ENCODE measurements around the gene HOXC5. TPM values are rescaled to one million over a fixed set of nuclear protein-coding genes. Genes with fewer than 3 reads are reported as not detected.

HOXC5 gene
- total RNA-seq, 1 experiment from 2014 or later = 0.61 TPM

DNA sequence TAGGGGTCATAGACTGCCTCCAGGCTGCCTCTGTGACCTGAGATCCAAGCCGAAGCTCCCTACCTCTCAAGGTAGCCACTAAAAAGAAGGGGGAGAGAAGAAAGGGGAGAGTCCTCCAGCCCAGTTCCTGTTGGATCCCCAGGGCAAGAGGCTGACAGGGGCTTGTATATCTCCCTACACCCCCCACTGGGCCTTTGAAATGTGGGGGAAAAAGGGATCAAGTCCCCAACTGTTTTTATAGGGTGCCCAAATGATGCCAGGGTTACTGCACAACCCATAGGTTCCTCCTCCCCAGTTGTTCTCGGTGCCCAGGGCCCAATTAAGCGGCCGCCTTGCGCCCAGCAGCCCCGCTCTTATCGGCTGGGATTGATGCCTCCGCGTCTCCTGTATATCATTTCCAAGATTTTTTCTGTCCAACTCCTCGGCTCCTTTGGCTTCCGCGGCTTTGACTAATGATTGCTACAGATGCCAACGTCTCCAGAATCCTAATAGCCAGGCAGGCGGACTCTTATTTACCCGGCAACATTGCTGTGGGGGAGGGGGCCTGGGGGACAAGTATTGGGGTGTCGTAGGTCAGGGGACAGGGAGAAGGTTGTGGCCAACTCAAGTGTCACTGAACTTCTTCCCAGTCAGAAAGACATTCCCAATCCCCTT, 13.1 kb downstream of the HOXC5 start:
- no TSS peak for BruUV-seq (replicated peaks)
- no peaks in the 10 kb centered on the region for H3F3A ChIP-seq (ENCODE audit: insufficient read depth, low read depth)
- no peak for DNase-seq
- ChIA-PET CTCF (no interaction called here), POLR2A (ENCODE audit: unreplicated experiment) (no interaction called here)
- no peak overlapping the region for H2AFZ ChIP-seq
- TF ChIP-seq, protein P1, sequence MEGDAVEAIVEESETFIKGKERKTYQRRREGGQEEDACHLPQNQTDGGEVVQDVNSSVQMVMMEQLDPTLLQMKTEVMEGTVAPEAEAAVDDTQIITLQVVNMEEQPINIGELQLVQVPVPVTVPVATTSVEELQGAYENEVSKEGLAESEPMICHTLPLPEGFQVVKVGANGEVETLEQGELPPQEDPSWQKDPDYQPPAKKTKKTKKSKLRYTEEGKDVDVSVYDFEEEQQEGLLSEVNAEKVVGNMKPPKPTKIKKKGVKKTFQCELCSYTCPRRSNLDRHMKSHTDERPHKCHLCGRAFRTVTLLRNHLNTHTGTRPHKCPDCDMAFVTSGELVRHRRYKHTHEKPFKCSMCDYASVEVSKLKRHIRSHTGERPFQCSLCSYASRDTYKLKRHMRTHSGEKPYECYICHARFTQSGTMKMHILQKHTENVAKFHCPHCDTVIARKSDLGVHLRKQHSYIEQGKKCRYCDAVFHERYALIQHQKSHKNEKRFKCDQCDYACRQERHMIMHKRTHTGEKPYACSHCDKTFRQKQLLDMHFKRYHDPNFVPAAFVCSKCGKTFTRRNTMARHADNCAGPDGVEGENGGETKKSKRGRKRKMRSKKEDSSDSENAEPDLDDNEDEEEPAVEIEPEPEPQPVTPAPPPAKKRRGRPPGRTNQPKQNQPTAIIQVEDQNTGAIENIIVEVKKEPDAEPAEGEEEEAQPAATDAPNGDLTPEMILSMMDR (conservative IDR thresholded peaks at IDR 0.05) = no peak
- no peak overlapping the region for H3K27ac ChIP-seq
- H3K9me3 ChIP-seq (ENCODE audit: insufficient read depth, low read depth) = no peaks in the 10 kb centered on the region
- H4K20me1 ChIP-seq (ENCODE audit: insufficient read depth) = no peaks in the 10 kb centered on the region
- H3K9me2 ChIP-seq (ENCODE audit: insufficient read depth) = no peaks in the 10 kb centered on the region
- no peaks in the 10 kb centered on the region for H3K36me3 ChIP-seq (ENCODE audit: low read depth)
- no peaks in the 10 kb centered on the region for H3K79me2 ChIP-seq (ENCODE audit: low read depth)
- no peaks in the 10 kb centered on the region for H3K4me1 ChIP-seq (replicated peaks; ENCODE audit: insufficient read depth)
- H3K4me3 ChIP-seq = no peak overlapping the region
- intact Hi-C loops (cut with micrococcal nuclease; ENCODE audit: unreplicated experiment) = no loop called here
- peaks cover 35% of the 10 kb centered on the region for H3K27me3 ChIP-seq (ENCODE audit: insufficient read depth, low read depth)
- no peak overlapping the region for H3K4me2 ChIP-seq

DNA sequence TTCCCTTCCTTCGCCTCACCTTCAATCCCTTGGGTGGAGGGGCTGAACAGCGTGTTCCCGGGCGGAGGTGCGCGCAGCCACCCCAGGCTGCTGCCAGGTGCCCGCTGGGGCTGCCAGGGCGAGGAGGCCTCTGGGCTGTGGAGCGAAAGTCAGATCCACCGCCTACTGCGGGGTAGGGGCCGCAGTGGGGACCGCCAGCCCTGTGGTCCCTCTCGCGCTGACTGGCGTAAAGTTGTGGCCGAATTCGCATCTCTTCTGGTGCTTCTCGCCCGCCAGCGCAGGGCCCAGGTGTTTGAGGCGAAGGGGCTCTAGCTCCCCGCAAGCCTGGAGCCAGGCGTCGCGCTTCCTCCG, 13.9 kb downstream of the HOXC5 start:
- no TSS peak for BruUV-seq (replicated peaks)
- Histone ChIP-seq H3K4me1 (replicated peaks; ENCODE audit: insufficient read depth) (no peaks in the 10 kb centered on the region), H3K4me2 (no peak overlapping the region), H2AFZ (no peak overlapping the region), H3K79me2 (ENCODE audit: low read depth) (no peaks in the 10 kb centered on the region), H3K27ac (no peak overlapping the region), H3K9me3 (ENCODE audit: insufficient read depth, low read depth) (no peaks in the 10 kb centered on the region), H3K4me3 (no peak overlapping the region), H3K36me3 (ENCODE audit: low read depth) (no peaks in the 10 kb centered on the region), H3K9me2 (ENCODE audit: insufficient read depth) (no peaks in the 10 kb centered on the region), H3F3A (ENCODE audit: insufficient read depth, low read depth) (no peaks in the 10 kb centered on the region), H4K20me1 (ENCODE audit: insufficient read depth) (no peaks in the 10 kb centered on the region), H3K27me3 (ENCODE audit: insufficient read depth, low read depth) (peaks cover 35% of the 10 kb centered on the region)
- no peak for DNase-seq
- intact Hi-C loops (cut with micrococcal nuclease; ENCODE audit: unreplicated experiment) = no loop called here
- CTCF ChIA-PET = no interaction called here
- POLR2A ChIA-PET (ENCODE audit: unreplicated experiment) = no interaction called here
- no peak for TF ChIP-seq EZH2 (IDR thresholded peaks at IDR 0.05; ENCODE audit: low read depth)
- TF ChIP-seq, protein P1 (conservative IDR thresholded peaks at IDR 0.05) = no peak

DNA sequence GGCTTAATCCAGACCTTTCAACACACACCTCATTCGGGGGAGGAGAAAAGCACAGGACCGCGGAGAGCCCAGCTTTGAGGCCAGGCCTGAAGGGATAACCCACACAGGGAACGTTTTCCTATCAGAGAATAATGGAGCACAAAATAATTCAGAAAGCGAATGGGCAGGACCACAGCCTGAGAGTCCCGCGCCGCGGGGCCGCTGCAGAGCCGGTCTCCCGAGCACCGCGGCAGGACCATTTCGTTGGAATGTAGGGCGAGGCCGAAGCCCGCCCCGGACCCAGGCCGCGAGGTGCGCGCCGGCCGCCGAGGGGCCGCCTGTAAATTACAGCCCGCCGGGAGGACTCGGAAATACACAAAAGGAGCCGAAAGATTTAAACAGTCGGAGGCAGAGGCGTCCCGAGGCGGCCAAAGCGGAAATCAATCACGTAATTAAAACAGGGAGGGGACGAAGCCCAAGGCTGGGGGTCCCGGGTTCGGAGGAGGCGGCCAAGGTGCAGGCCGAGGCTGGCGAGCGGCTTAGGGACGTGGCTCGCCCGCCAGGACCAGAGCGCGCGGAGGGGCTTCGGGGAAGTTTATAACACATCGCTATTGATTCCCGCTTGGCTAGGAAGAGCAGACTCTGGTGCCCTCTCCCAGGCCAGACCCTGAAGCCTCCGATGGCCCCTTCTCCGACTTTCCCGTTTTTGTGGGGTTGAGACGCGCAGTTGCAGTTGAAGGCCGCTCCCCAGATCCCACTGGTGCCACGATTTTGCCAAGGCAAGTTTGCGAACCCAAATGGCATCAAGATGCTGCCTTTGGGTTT, 14.5 kb downstream of the HOXC5 start:
- Histone ChIP-seq H4K20me1 (ENCODE audit: insufficient read depth) (no peaks in the 10 kb centered on the region), H3K9me2 (ENCODE audit: insufficient read depth) (no peaks in the 10 kb centered on the region), H3F3A (ENCODE audit: insufficient read depth, low read depth) (no peaks in the 10 kb centered on the region), H2AFZ (no peak overlapping the region), H3K4me2 (no peak overlapping the region), H3K79me2 (ENCODE audit: low read depth) (no peaks in the 10 kb centered on the region), H3K27me3 (ENCODE audit: insufficient read depth, low read depth) (peaks cover 36% of the 10 kb centered on the region), H3K27ac (no peak overlapping the region), H3K36me3 (ENCODE audit: low read depth) (no peaks in the 10 kb centered on the region), H3K4me3 (no peak overlapping the region), H3K4me1 (replicated peaks; ENCODE audit: insufficient read depth) (no peaks in the 10 kb centered on the region), H3K9me3 (ENCODE audit: insufficient read depth, low read depth) (no peaks in the 10 kb centered on the region)
- BruUV-seq (replicated peaks) = no TSS peak
- ChIA-PET CTCF (no interaction called here), POLR2A (ENCODE audit: unreplicated experiment) (no interaction called here)
- intact Hi-C loops (cut with micrococcal nuclease; ENCODE audit: unreplicated experiment) = no loop called here
- TF ChIP-seq, protein P1 (conservative IDR thresholded peaks at IDR 0.05) = no peak
- TF ChIP-seq EZH2 (IDR thresholded peaks at IDR 0.05; ENCODE audit: low read depth) = no peak
- no peak for DNase-seq
